ENCODE results near the gene SERINC2.

GRCh38 chr1:31373897-31374486 lies 39.0 kb upstream of the SERINC2 start:
- TF ChIP-seq EZH2 (IDR thresholded peaks at IDR 0.05; ENCODE audit: insufficient read depth, low read length) (no peak), CTCF (IDR thresholded peaks at IDR 0.05; ENCODE audit: insufficient read depth, low read depth, low read length) (no peak)

All from astrocyte (in vitro differentiated cells and primary cell).